Stimulated activated CD4-positive, alpha-beta T cell treated with anti-CD3 and anti-CD28 coated beads, Interleukin-12 subunit alpha, Interleukin-12 subunit beta, amount 100 ng/mL, for 4 hours (primary cell): ENCODE measurements around the gene CD276.
"Not testable (repeated sequence)": the region's sequence is repeated elsewhere in the genome, so short reads cannot be mapped to it uniquely, and the experiment has no call there.

Experiments
- DNase-seq: peaks from one replicate; pipeline ENCODE4 v3.0.0-alpha.2; 2020

CD276 gene

DNA sequence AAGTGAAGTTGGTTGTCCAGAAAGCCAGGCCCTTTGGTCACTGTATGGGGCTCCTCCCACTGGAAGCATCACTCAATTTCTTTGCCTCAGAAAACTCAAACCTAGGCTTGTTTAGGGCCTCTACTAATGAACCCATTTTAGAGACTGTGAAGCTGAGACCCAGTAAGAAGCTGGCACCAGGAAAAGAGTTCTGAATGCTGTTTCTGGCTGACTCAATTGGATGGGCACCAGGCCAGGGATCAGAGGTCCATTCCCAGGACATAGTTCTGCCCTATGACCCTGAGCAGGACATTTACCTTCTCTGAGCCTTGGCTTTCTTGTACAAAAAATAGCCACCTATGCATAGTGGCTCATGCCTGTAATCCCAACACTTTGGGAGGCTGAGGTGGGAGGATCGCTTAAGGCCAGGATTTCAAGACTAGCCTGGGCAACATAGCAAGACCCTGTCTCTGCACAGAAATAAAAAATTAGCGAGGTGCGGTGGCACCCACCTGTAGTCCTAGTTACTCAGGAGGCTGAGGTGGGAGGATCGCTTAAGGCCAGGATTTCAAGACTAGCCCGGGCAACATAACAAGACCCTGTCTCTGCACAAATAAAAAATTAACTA is 30.6 kb downstream of the CD276 start:
- no peak for DNase-seq

- no peak for DNase-seq
Observed at GRCh38 chr15:73715417-73715816, 31.2 kb downstream of the CD276 start.

DNA sequence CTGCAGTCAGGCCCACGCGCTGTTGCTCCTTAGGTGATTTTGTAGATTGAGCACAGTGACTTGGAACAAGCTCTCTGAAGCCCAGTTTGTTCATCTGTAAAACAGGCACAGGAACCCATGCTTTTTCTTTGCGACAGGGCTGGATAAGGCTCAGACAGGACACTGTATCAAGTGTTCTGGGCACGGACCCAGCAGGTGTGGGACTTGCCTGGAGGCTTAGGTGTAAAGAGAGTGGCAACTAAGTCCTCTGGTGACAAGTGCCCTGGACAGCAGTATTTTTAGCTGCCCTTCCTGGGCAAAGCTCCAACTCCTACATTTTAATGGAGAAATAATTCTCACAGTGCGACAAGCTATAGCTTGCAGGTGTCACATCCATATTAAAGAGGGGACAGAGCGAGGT is 32.2 kb downstream of the CD276 start:
- DNase-seq: no peak

DNA sequence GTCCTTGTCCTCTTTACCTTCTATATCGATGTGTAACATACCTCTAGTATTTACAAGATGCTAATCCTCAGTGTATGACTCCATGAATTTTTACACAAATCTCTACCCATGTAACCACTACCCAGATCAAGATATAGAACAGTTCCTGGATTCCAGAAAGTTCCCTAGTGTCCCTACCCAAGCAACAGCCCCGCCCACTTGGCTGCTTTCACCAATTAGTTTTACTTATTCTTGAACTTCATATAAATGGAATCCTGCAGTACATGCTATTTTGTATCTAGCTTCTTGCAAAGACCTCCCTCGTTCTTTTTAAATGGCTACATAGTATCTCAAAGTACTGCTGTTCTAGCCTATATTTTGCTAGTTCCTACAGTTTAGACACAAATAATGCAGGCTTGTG is 33.0 kb downstream of the CD276 start:
- DNase-seq: no peak

GRCh38 chr15:73717802-73718201 is 33.6 kb downstream of the CD276 start:
- DNase-seq: no peak

DNA sequence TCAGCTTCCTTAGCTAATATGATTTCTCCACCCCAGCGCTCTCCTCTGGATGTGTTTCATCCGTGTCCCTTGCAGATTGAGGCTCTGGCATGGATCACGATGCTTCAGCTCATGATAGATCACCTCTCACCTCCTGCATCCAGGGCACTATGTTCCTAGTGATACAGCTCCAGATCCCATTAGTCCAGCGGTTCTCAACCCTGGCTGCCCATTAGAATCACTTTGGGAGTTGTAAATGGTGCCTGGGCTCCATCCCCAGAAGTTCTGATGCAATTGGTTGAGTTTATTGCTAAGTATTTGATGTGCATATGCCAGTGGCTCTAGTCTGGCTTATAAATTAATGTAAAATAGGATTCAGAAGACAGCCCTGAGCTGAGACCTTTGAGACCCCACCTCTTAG is 34.5 kb downstream of the CD276 start:
- no peak for DNase-seq

DNA sequence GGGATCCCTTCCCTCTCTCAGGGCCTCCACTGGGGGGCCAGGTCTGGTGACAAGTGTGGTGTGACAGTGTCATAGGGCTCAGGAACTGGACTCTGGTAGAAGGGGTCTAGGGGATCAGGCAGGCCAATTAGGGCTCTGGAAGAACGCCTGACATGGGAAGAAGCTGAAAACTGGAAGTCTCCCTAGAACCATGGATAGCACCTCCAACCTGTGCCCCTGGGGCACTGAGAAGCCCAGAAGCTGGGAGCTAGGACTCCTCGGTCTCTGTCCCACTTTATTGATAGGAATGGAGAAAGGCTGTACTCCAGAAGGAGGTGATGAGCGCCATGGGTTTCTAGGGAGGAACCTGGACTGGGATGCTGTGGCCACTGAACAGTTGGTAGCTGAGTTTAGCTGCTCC is 38.2 kb downstream of the CD276 start:
- DNase-seq: no peak

- DNase-seq: no peak
Observed at GRCh38 chr15:73723191-73723590, 39.0 kb downstream of the CD276 start.

DNA sequence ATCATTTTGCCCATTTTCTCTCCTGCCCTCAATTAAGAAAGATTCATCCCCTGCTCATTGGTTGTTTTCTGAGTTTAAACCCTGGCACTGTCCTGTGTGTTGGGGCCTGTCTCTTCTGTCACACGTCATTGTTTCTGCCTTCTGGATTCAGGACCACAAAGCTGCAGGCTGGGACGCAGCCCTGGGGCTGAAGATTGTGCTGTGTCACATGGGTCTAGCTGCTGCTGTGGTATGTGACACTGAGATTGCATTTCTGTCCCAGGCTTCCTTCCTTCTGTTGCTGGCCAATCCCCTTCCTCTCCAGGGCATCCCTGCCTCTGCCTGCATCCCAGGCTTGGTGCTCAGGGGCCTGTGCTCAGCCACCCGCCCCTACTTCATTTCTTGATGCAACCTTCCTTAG is 40.0 kb downstream of the CD276 start:
- no peak for DNase-seq

- DNase-seq: no peak
Observed at GRCh38 chr15:73727330-73727976, 43.3 kb downstream of the CD276 start.

GRCh38 chr15:73732051-73732450 is 47.9 kb downstream of the CD276 start:
- DNase-seq: not testable (repeated sequence)

DNA sequence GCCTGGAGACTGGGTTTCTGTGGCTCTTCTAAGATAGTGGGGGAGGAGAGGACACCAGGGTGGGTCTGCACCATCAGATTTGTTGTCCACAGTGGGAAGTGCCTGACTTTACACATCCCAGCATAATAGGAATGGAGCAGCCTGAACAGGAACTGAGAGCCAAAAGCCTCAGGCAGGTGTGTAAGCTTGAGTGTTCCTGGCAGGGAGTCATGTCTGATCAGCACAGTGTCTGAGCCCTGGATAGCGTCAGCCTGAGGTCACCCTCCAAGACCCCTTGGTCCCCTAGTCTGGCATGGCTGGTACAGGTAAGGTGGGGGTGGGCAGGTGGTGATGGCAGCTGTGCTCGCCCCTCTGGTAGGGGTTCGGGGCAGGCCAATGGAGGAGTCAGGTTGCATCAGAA is 48.7 kb downstream of the CD276 start:
- DNase-seq: no peak

DNA sequence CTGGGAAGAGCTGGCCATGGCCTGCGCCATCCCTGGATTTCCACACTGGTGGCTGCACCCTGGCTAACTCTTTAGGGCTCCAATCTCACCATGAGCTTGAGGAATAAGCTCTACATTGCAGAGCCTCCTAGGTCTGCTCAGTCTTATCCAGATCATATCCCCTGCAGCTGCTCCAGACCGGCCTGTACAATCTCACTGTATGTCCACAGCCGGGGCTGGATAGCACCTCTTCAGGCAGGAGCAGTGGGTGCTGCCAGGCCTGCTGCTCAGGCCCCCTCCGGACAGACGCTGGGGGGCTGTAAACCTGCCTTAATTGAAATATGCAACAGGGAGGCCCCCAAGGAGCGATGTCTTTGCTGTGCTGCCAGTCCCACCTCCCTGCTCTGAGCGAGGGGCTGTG is 53.4 kb downstream of the CD276 start:
- no peak for DNase-seq

- no peak for DNase-seq
Observed at GRCh38 chr15:73740152-73741048, 56.2 kb downstream of the CD276 start.

DNA sequence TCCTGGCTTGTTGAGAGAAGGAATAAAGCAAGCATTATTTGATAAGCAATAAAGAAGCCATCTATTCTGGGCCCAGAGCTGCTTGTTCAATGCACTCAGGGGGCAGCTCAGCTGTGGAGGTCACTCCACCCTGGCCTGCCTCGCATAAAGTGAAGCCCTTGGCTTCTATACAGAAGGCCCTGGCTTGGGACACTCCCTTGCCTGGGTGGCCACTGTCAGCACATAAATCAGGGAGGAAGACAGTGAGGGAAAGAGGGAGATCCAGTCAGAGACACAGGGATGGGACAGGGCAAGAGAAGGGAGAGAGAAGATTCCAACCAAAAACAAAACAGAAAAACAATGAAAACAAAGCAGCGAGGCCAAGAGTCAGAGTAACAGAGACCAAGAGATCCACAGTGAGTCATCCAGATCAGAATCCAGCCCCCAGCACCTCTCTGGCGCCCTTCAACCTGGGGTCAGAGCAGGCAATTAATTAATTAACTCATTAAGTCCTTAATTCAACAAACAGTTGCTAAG is 57.2 kb downstream of the CD276 start:
- no peak for DNase-seq

GRCh38 chr15:73744293-73744692 is 60.1 kb downstream of the CD276 start:
- no peak for DNase-seq

DNA sequence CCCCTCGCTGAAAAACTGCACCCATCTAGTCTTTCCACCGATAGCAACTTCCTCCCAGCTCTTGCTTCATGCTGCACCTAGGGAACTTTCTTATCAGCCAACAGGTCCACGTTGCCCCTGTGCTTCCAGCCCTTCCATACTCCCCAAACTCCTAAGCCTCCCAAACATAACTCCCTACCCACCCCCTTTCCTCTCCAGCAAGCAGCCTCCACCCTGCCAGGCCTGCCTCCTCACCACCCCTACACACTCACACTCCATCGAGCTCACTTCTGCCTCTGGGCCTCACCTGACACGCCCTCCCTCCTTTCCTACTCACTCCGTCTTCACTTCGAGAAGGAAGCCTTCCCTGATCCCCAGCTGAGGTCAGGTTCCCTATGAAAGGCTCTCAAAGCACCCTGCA is 60.9 kb downstream of the CD276 start:
- no peak for DNase-seq

DNA sequence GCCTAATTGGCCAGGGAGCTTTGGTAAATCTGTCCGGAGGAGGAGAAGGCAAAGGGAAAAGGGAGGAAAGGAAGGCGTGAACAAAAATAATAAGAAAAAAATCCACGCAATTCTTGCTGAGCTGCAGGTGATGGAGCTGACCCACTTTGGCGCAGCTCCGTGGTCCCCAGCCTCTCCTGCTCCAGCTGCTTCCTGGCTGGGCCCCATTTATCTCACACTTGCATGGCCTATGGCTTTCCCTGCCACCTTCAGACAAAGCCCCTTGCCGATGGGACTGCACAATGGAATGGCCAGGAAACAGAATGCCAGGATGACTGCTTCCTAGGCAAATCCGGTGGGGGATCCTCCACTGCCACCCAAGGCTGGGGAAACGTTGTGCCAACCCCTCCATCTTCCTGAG is 62.1 kb downstream of the CD276 start:
- DNase-seq: no peak

- DNase-seq: no peak
Observed at GRCh38 chr15:73746883-73747282, 62.7 kb downstream of the CD276 start.

DNA sequence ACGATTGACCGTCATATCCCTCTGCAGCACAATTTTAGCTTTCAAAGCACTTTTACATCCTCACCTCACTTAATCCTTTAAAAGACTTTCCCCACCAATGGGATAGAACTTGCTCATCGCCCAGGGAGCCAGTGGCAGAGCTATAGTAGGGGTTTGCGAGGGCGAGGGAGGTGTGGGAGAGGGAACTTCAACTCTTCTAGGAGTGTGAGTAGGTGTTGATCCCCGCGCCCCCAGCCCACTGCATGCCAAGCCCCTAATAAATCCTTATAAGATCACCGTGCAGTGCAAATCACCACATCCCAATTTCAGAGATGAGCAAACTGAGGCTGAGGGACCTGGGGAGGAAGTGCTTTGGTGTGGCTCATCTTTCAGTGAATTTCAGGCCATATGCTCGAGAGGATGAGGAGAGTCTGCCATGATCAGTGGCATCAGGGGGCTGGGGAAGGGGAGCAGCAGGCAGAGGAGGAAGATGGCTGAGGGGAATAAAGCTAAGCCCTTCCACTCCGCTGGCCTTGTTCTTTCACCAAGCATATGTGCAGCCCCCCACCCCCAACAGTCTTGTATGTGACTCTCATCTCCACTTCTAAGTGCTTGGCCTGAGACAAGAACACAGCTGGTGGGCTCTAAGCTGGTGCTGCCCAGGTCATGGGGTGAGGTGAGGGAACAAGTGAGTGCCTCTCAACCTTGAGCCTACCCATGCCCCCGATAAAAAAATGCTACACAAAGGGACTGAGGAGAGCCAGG is 63.8 kb downstream of the CD276 start:
- no peak for DNase-seq

DNA sequence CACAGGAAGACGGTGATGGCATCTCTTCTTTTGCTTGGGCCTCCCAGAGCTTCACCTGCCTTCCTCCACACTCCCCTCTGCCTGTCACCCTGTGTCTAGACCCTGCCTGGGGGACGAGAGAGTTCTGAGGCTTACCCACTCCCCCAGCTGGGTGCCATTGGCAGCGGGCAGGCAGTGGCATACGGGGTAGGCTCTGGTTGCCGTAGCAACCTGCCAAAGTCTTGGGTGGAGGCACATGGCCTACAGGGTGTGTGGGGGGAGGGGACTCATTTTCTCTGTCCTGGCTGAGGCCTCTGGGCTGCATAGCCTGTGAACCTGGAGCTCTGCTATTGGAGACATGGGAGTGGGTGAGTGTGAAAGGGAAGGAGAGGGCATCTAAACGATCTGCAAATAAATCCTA is 64.5 kb downstream of the CD276 start:
- DNase-seq: no peak

GRCh38 chr15:73749533-73749932 is 65.3 kb downstream of the CD276 start:
- DNase-seq: no peak

GRCh38 chr15:73749971-73750370 is 65.8 kb downstream of the CD276 start:
- no peak for DNase-seq
